DND-41 (cell line): ENCODE data around the gene CDK16.

Source experiments
- ATAC-seq: fragments of 200-7000 bp; cut with Tn5 transposase; 3 replicates; pipeline ENCODE4 v1.9.1; 2021; ENCODE audit warnings: low read depth; ENCODE audit not compliant: insufficient read depth
- DNase-seq: peaks from one replicate; pipeline ENCODE4 v3.0.0-alpha.2; 2020
- H2AFZ ChIP-seq: 2 replicates; pipeline ENCODE4 v1.6.0; 2012; ENCODE audit warnings: low read depth, low read length
- H3K27ac ChIP-seq: 2 replicates; pipeline ENCODE4 v1.5.1; 2012; ENCODE audit warnings: low read length, inconsistent platforms
- H3K27me3 ChIP-seq: fragments of 200-600 bp; sonication (generic); 2 replicates; pipeline ENCODE4 v1.6.0; 2012; ENCODE audit warnings: low read length, mild to moderate bottlenecking, inconsistent platforms; ENCODE audit not compliant: insufficient read depth, poor library complexity
- H3K36me3 ChIP-seq: 2 replicates; pipeline ENCODE4 v1.5.1; 2012; ENCODE audit warnings: low read length, inconsistent platforms; ENCODE audit not compliant: insufficient read depth
- H3K4me1 ChIP-seq: 2 replicates; pipeline ENCODE4 v1.5.1; 2012; ENCODE audit warnings: mild to moderate bottlenecking, low read length; ENCODE audit not compliant: insufficient read depth
- H3K4me2 ChIP-seq: 2 replicates; pipeline ENCODE4 v1.6.0; 2012; ENCODE audit warnings: mild to moderate bottlenecking, moderate library complexity, low read length, inconsistent platforms; ENCODE audit not compliant: insufficient read depth
- H3K4me3 ChIP-seq, 2 experiments: fragments of 200-600 bp in 1 of 2; shearing (Covaris generic) in 1 of 2; 2 replicates each; pipeline ENCODE4 v1.5.1; 2012 to 2016; ENCODE audit warnings: inconsistent platforms in 2 of 2, low read length in 2 of 2, mild to moderate bottlenecking in 2 of 2, low read depth in 1 of 2, moderate library complexity in 1 of 2
- H3K79me2 ChIP-seq: 2 replicates; pipeline ENCODE4 v1.6.0; 2012; ENCODE audit warnings: low read length, inconsistent platforms; ENCODE audit not compliant: insufficient read depth
- H3K9ac ChIP-seq: 2 replicates; pipeline ENCODE4 v1.6.0; 2012; ENCODE audit warnings: low read depth, mild to moderate bottlenecking, inconsistent platforms, low read length, moderate library complexity
- H3K9me3 ChIP-seq: 2 replicates; pipeline ENCODE4 v1.5.1; 2012; ENCODE audit warnings: low read length, moderate library complexity, mild to moderate bottlenecking, inconsistent platforms; ENCODE audit not compliant: insufficient read depth, severe bottlenecking
- H4K20me1 ChIP-seq: 2 replicates; pipeline ENCODE4 v1.6.0; 2012; ENCODE audit warnings: low read length; ENCODE audit not compliant: insufficient read depth
- EZH2 ChIP-seq: IDR thresholded peaks from 3 replicates; pipeline ENCODE4 v1.6.1; 2012; ENCODE audit warnings: borderline replicate concordance, low read depth, mild to moderate bottlenecking, moderate library complexity, low read length, inconsistent platforms; ENCODE audit not compliant: severe bottlenecking
- TF ChIP-seq, protein P1 (sequence below): IDR thresholded peaks from 2 replicates; pipeline ENCODE4 v1.5.1; 2012; ENCODE audit warnings: borderline replicate concordance, low read length, moderate library complexity, mild to moderate bottlenecking; ENCODE audit not compliant: poor library complexity, severe bottlenecking; ENCODE audit errors: extremely low read depth

Gene CDK16

DNA sequence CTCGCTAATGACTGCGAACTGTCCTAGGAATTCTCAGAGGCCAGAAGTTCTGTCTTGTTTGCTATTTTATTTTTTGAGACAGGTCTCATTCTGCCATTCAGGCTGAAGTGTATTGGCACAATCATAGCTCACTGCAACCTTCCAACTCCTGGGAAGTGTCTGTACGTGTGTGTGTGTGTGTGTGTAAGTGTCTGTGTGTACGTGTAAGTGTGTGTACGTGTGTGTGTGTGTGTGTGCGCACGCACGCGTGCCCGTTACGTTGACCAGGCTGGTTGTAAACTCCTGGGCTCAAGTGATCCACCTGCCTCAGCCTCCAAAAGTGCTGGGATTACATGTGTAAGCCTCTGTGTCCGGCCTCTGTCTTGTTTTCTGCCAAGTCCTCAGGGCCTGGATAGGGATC is 10.4 kb upstream of the CDK16 start:
- DNase-seq (no peak), ATAC-seq (no peak)
- Histone ChIP-seq H2AFZ (no peak overlapping the region), H4K20me1 (peaks cover 1% of the 10 kb centered on the region; the same call in 1 of the 2 replicates), H3K27me3 (no peaks in the 10 kb centered on the region), H3K9me3 (no peaks in the 10 kb centered on the region), H3K27ac (no peak overlapping the region), H3K4me1 (no peaks in the 10 kb centered on the region), H3K79me2 (0 out of 2 replicates have a peak, but pooled peaks cover 2% of the 10 kb centered on the region), H3K4me3 (no peak overlapping the region), H3K9ac (no peak overlapping the region), H3K4me2 (no peak overlapping the region), H3K36me3 (peaks cover 99% of the 10 kb centered on the region)
- TF ChIP-seq EZH2, result no peak
- TF ChIP-seq, protein P1, sequence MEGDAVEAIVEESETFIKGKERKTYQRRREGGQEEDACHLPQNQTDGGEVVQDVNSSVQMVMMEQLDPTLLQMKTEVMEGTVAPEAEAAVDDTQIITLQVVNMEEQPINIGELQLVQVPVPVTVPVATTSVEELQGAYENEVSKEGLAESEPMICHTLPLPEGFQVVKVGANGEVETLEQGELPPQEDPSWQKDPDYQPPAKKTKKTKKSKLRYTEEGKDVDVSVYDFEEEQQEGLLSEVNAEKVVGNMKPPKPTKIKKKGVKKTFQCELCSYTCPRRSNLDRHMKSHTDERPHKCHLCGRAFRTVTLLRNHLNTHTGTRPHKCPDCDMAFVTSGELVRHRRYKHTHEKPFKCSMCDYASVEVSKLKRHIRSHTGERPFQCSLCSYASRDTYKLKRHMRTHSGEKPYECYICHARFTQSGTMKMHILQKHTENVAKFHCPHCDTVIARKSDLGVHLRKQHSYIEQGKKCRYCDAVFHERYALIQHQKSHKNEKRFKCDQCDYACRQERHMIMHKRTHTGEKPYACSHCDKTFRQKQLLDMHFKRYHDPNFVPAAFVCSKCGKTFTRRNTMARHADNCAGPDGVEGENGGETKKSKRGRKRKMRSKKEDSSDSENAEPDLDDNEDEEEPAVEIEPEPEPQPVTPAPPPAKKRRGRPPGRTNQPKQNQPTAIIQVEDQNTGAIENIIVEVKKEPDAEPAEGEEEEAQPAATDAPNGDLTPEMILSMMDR, result no peak

- ATAC-seq, result no peak
- no peak for DNase-seq
- no peak for TF ChIP-seq EZH2
- TF ChIP-seq, protein P1, result no peak
- H3K27me3 ChIP-seq, result no peaks in the 10 kb centered on the region
- no peak overlapping the region for H3K9ac ChIP-seq
- H3K4me1 ChIP-seq, result peaks cover 9% of the 10 kb centered on the region; the same call in 1 of the 2 replicates
- H3K27ac ChIP-seq, result no peak overlapping the region
- H2AFZ ChIP-seq, result no peak overlapping the region
- H3K9me3 ChIP-seq, result no peaks in the 10 kb centered on the region
- no peak overlapping the region for H3K4me3 ChIP-seq
- no peaks in the 10 kb centered on the region for H4K20me1 ChIP-seq
- peaks cover 97% of the 10 kb centered on the region for H3K36me3 ChIP-seq
- no peak overlapping the region for H3K4me2 ChIP-seq
- 0 out of 2 replicates have a peak, but pooled peaks cover 2% of the 10 kb centered on the region for H3K79me2 ChIP-seq
Observed at GRCh38 chrX:47209508-47210238, 8.8 kb upstream of the CDK16 start.

DNA sequence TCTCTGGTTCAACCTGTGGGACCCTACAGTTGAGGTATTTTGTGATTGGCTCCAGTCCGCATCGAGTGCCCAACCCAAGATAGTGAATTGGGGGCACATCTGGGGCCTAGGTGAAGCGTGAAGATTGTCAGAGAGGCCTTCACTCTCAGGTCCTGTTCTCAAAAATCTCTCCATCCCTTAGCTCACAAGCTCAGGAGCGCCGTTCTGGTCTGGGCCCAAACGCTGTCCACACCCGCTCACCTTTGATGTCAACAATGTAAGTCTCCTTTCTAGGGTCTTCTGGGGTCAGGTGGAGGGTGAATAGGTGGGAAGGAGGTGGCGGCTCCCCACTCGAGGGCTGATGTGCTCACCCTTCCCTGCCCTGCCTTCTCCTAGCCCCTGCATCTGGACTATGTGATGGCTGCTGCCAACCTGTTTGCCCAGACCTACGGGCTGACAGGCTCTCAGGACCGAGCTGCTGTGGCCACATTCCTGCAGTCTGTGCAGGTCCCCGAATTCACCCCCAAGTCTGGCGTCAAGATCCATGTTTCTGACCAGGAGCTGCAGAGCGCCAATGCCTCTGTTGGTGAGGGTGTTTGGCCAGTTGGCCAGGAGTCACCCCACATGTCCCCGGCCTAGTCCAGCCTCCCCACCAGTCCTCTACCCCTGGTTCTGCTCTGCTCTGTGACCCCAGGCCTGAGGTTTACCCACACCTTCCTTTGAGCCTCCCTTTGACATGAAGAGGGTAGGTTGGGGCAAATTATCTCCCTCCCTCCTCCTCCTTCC is 7.6 kb upstream of the CDK16 start:
- H3K9me3 ChIP-seq, result no peaks in the 10 kb centered on the region
- no peak overlapping the region for H3K27ac ChIP-seq
- no peak for ATAC-seq
- H3K4me1 ChIP-seq, result peaks cover 20% of the 10 kb centered on the region; the same call in 1 of the 2 replicates
- DNase-seq, result no peak
- no peaks in the 10 kb centered on the region for H3K27me3 ChIP-seq
- no peak overlapping the region for H3K4me3 ChIP-seq
- H3K79me2 ChIP-seq, result 0 out of 2 replicates have a peak, but pooled peaks cover 2% of the 10 kb centered on the region
- no peak overlapping the region for H3K9ac ChIP-seq
- H4K20me1 ChIP-seq, result no peaks in the 10 kb centered on the region
- peaks cover 97% of the 10 kb centered on the region for H3K36me3 ChIP-seq
- TF ChIP-seq EZH2, result no peak
- no peak overlapping the region for H3K4me2 ChIP-seq
- no peak overlapping the region for H2AFZ ChIP-seq
